Ovary (tissue), 3 donors: Measurements from ENCODE around the gene CELA3A.

Experiments used
- EP300 ChIP-seq: sonication (generic); formaldehyde crosslinking; IDR thresholded peaks from one replicate; pipeline ENCODE4 v1.6.1; 2017; ENCODE audit warnings: antibody characterized with exemption
- TF ChIP-seq, protein P1 (sequence below), 3 donors: fragments of 450-650 bp in 2 of 3; fragments of 200-600 bp in 1 of 3; IDR thresholded peaks; one replicate each; pipeline versions ENCODE4 v1.5.1 to v1.8.0; 2016 to 2022; ENCODE audit warnings: antibody characterized with exemption in 3 of 3, mild to moderate bottlenecking in 1 of 3
- donor health status: DM: no; HTN: no; CAD: no.

DNA sequence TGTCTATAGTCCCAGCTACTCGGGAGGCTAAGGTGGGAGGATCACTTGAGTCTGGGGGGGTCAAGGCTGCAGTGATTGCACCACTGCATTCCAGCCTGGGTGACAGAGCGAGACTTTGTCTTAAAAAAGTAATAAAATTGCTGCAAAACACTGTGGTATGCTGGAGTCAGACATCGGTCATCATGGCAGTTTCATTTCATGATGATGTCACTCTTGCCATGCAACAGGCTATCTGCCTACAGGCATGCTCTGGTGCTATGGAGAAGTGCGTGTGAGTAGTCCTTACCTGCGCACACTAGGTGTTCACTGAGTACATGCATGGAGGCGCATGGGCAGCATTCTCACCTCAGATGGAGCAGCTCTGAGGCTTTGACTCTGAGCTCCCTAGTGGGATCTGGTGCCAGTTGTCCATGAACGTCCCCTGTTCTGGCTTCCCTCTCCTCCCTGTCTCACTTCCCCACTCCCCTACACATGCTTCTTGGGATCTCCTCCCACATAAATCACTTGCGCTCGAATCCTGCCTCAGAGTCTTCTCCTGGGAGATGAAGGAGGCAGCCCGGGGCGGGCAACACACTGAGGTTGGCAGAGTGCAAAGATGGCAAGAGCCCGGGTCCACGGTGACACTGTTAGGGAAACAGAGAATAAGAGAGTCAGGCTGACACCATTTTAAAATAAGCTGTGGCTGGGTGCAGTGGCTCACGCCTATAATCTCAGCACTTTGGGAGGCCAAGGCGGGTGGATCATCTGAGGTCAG, 35.0 kb upstream of the CELA3A start:
- no peak for TF ChIP-seq EP300
- TF ChIP-seq, protein P1, sequence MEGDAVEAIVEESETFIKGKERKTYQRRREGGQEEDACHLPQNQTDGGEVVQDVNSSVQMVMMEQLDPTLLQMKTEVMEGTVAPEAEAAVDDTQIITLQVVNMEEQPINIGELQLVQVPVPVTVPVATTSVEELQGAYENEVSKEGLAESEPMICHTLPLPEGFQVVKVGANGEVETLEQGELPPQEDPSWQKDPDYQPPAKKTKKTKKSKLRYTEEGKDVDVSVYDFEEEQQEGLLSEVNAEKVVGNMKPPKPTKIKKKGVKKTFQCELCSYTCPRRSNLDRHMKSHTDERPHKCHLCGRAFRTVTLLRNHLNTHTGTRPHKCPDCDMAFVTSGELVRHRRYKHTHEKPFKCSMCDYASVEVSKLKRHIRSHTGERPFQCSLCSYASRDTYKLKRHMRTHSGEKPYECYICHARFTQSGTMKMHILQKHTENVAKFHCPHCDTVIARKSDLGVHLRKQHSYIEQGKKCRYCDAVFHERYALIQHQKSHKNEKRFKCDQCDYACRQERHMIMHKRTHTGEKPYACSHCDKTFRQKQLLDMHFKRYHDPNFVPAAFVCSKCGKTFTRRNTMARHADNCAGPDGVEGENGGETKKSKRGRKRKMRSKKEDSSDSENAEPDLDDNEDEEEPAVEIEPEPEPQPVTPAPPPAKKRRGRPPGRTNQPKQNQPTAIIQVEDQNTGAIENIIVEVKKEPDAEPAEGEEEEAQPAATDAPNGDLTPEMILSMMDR (IDR thresholded peaks at IDR 0.05) = no peak
